HG03159 (cell line): ENCODE measurements around the gene AGFG2.

ENCODE experiments used
- ATAC-seq: cut with Tn5 transposase; IDR thresholded peaks from one replicate; pipeline ENCODE4 v1.9.1; 2021; ENCODE audit warnings: mild to moderate bottlenecking, moderate library complexity; ENCODE audit not compliant: unreplicated experiment

AGFG2 gene

DNA sequence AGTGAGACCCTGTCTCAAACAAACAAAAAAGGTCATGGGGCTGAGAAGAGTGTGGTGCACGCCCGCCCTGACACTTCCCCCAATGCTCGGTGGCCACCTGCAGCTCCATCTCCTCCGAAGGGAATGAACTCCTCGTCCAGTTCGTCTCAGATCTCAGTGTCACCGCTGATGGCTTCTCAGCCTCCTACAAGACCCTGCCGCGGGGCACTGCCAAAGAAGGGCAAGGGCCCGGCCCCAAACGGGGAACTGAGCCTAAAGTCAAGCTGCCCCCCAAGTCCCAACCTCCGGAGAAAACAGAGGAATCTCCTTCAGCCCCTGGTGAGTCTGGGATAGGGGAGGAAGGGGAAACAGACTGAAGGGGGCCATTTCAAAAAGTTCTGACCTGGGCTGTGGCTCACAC, 67.3 kb downstream of the AGFG2 start:
- ATAC-seq = no peak

DNA sequence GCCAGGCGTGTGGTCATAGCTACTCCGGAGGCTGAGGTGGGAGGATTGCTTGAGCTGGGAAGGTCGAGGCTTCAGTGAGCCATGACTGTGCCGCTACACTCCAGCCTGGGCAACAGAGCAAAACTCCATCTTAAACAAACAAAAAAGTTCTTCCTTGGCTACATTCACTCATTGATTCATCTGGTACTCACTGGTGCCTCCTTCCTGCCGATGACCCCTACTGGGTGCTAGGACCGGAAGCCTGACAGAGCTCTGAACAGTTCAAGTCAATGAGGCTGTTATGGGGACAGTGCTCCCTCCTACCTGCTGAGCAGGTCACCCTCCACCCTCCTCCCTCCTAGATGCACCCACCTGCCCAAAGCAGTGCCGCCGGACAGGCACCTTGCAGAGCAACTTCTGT, 68.1 kb downstream of the AGFG2 start:
- no peak for ATAC-seq

DNA sequence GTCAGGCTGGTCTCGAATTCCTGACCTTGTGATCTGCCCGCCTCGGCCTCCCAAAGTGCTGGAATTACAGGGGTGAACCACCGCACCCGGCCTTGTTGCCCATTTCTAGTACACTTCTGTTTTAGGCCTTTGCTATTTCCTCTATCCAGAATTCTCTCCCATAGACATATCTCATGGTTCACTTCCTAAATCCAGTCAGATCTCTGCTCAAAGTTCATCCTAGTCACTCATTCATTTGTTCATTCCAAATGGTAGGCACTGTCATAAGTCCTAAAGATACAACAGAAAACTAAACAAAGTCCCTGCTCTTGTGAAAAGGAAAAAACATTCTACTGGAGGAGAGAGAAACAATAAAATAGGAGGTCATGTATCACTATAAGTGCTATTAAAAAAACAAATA, 71.0 kb downstream of the AGFG2 start:
- no peak for ATAC-seq

DNA sequence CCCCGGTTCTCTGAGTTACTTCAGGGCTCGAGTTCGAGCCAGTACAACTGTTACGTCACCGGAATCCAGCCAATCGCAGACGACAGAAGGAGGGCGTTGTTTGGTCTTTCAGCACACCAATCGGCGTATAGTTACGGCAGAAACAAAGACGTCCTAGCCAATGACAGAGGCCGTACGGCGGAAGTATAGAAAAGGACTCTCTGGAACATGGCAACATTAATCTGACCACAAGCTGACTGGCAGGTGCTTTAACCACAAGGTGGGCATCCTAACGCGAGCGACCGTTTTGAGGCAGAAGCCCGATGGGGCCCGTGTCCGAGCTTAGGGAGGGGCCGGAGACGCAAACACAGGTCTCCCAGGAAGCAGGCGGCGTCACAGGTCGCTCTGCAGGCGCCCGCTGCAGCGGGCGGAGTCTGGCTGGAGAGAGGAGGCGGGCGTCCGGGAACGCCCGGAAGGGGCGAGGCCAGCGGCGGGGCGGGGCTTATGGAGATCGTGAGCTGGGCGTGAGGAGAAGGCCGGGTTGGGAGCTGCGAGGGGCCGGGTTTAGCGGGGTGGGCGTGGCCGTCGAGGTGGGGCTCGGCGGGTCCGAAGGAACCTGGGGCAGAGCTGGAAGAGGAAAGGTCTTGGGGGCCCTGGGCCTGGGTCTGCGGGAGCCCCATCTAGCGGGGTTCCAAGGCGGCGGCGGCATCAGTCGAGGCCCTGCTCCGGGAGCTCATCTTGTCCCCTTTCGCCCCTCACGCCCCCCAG, 73.2 kb downstream of the AGFG2 start, which contains the start of gene MOSPD3:
Gene MOSPD3 (plus strand): TSS at position 558 of the 747 bp plus-strand sequence. CDS start 252 bp downstream, outside the sequence.
- ATAC-seq = peak; percentile 86

GRCh38 chr7:100612730-100613390, 73.9 kb downstream of the AGFG2 start:
- no peak for ATAC-seq

DNA sequence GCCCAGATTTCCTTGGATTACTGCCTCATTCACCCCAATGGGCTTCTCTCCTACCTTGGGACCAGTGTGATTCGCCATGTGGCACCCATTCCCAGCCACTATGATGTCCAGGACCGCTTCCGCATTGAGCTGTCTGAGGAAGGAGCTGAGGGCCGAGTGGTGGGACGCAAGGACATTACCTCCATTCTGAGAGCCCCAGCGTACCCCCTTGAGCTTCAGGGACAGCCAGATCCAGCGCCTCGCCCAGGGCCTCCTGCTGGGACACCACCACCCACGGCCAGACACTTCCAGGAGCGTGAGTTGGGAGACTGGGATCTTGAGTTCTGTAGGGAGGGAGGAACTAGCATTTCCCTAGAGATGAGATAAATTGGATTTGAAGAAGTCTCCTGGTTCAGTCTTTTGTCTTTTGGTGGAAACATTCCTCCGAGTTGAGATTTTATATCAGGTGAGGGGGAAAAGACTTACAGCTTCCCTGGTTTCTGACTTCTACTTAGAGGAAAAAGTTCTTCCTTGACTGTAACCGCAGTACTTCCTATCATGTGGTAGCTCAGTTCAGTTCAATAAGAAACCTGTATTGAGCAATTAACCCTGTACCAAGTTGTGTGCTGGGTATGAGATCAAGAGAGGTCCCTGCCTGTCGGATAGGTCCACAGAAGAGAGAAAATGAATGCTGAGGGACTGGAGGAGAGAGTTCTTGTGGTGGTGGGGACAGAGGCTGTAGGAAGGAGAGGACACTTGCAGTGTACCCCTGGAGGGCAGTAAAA, 74.6 kb downstream of the AGFG2 start:
- no peak for ATAC-seq

GRCh38 chr7:100614308-100614861, 75.4 kb downstream of the AGFG2 start:
- no peak for ATAC-seq
